Thyroid gland (tissue), 4 donors: ENCODE data around the gene GALNT17.

Experiments
- POLR2A ChIP-seq, 2 donors: fragments of 450-650 bp; IDR thresholded peaks; one replicate each; pipeline ENCODE4 v1.6.1; 2017; ENCODE audit warnings: antibody characterized with exemption in 2 of 2, mild to moderate bottlenecking in 2 of 2, moderate library complexity in 1 of 2
- TF ChIP-seq, protein P1 (sequence below), 6 experiments: fragments of 200-600 bp in 3 of 6; fragments of 450-650 bp in 3 of 6; sonication (generic) in 3 of 6; IDR thresholded peaks; one replicate each; pipeline ENCODE4 v1.5.1; 2016 to 2019; ENCODE audit warnings: antibody characterized with exemption in 6 of 6, mild to moderate bottlenecking in 2 of 6, inconsistent platforms in 1 of 6, moderate library complexity in 1 of 6

DNA sequence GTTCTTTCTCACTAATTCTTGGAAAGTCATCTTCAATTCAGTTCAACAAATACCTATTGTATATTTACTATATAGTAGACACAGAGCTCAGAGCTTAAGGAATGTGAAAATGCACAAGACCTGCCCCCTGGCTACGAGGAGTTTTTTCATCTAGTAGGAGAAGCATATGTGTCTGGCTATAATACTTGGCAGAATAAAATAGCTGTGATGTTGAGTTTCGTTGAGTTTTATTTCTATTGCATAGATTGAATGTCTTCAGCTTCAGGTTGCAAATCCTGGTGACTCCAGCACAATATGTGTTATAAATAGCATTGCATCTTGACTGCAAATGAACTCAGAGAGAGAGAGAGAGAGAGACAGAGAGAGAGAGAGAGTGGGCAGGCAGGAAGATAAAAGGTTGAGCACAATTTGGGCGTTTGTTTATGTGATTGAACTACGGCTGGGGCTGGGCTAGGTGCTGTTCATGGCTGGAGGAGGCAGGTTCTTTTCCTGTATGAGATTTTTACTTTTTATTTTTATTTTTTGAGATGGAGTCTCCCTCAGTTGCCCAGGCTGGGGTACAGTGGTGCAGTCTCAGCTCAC, 229.6 kb downstream of the GALNT17 start:
- TF ChIP-seq, protein P1, sequence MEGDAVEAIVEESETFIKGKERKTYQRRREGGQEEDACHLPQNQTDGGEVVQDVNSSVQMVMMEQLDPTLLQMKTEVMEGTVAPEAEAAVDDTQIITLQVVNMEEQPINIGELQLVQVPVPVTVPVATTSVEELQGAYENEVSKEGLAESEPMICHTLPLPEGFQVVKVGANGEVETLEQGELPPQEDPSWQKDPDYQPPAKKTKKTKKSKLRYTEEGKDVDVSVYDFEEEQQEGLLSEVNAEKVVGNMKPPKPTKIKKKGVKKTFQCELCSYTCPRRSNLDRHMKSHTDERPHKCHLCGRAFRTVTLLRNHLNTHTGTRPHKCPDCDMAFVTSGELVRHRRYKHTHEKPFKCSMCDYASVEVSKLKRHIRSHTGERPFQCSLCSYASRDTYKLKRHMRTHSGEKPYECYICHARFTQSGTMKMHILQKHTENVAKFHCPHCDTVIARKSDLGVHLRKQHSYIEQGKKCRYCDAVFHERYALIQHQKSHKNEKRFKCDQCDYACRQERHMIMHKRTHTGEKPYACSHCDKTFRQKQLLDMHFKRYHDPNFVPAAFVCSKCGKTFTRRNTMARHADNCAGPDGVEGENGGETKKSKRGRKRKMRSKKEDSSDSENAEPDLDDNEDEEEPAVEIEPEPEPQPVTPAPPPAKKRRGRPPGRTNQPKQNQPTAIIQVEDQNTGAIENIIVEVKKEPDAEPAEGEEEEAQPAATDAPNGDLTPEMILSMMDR (IDR thresholded peaks at IDR 0.05), result no peak
- TF ChIP-seq POLR2A (IDR thresholded peaks at IDR 0.05), result no peak
